ENCODE results near the gene NPTN.

DNA sequence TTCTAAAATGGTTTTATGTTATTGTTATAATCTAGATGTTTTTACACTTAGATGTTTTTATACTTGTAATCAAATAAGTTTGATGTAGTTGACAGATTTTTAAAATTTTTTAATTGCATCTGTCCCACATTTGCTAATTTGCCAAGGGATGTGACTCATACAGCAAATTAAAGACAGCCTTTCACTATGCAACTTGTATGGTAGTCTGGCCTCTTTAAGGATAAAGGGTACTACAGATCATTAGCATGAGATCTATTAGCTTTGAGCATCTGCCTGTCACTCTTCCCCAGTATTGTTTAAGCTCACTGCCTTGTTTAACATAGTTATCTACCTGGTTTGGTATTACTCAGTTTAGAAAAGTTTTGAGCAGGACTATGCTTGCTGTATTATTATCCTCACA is 83.0 kb downstream of the NPTN start:
- TF ChIP-seq POLR2A (IDR thresholded peaks at IDR 0.05) (no peak), EP300 (IDR thresholded peaks at IDR 0.05) (no peak)
- TF ChIP-seq, protein P1, sequence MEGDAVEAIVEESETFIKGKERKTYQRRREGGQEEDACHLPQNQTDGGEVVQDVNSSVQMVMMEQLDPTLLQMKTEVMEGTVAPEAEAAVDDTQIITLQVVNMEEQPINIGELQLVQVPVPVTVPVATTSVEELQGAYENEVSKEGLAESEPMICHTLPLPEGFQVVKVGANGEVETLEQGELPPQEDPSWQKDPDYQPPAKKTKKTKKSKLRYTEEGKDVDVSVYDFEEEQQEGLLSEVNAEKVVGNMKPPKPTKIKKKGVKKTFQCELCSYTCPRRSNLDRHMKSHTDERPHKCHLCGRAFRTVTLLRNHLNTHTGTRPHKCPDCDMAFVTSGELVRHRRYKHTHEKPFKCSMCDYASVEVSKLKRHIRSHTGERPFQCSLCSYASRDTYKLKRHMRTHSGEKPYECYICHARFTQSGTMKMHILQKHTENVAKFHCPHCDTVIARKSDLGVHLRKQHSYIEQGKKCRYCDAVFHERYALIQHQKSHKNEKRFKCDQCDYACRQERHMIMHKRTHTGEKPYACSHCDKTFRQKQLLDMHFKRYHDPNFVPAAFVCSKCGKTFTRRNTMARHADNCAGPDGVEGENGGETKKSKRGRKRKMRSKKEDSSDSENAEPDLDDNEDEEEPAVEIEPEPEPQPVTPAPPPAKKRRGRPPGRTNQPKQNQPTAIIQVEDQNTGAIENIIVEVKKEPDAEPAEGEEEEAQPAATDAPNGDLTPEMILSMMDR (IDR thresholded peaks at IDR 0.05) = no peak
